ENCODE measurements around the gene COL16A1. TPM values are rescaled to one million over a fixed set of nuclear protein-coding genes. Genes with fewer than 3 reads are reported as not detected.

Gene COL16A1
- total RNA-seq, 1 donor, result 0.10 TPM

DNA sequence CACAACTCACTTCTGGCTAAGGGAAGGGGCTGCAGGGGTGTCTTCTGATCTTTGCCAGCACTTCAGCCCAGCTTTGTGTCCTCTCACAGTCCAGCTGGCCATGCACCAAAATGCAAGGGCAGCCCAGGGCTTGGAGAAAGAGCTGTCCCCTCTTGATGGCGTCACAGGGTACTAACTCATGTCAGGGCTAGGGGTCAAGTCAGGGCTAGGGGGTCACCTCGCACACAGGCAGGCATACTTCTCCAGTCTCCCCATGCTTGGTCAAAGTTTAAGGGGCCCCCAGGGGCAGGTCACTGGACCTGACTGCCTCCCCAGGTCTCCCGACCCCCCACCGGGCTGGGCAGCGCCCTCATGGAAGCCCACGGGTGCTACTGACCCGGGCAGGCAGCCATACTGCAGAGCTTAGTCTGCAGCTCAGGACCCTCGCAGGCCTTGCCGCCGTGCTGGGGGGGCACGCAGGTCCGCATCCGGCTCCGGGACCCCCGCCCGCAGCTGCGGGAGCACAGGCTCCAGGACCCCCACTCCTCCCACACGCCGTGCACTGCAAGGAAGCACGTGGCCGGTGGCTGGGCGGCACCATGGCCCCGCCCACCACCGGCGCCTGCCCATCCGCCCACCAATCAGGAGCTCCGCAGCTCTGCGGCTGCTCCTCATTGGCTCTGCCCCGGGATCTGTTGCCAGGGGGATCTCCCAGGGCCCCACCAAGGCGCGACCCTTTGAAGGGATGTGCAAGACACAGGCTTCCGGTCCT is 38.8 kb upstream of the COL16A1 start:
- peaks cover 16% of the 10 kb centered on the region for H3K4me1 ChIP-seq (ENCODE audit: insufficient read depth, low read length)
- H3K9me3 ChIP-seq (ENCODE audit: low read depth, low read length), result no peaks in the 10 kb centered on the region
- H3K4me3 ChIP-seq (ENCODE audit: low read length), result no peak overlapping the region
- no peaks in the 10 kb centered on the region for H3K27me3 ChIP-seq (ENCODE audit: insufficient read depth, low read length)

DNA sequence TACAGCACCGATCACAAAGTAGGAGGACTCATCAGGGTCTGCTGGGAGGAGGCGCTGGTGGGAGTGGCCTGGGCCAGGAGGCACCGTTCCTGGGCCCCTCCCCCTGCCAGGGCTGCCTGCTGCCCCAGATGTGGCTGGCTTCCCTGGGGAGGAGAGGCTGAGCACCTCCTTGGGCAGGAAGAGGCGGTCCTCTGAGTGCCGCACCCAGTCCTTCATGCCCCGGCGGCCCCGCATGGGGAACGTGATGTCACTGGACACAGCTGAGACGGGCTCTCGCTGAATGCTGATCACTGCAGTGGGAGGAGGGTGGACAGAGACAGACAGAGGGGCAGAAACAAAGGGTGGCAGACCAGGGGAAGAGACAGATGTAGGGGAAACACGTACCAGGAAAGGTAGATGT is 35.5 kb upstream of the COL16A1 start:
- no peak overlapping the region for H3K4me3 ChIP-seq (ENCODE audit: low read length)
- peaks cover 4% of the 10 kb centered on the region for H3K4me1 ChIP-seq (ENCODE audit: insufficient read depth, low read length)

DNA sequence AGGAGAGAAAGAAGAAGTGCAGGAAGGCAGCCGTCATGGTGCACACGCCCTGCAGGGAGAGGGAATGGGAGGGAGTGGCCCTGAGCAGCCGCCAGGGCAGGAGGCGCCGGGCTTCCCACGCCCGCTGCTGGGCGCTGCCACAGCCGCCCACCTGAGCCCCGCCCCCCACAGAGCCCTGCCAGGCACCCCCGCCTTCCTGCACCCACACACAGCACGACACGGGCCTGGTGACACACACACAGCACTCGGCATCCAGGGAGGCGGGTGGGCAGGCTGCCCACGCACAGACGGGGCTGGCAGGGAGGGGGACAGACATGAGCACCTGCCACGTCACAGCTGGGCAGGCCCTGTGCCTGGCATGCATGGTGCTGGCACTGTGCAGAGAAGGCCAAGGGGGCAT is 32.9 kb upstream of the COL16A1 start:
- Histone ChIP-seq H3K4me1 (ENCODE audit: insufficient read depth, low read length) (peaks cover 4% of the 10 kb centered on the region), H3K27me3 (ENCODE audit: insufficient read depth, low read length) (no peaks in the 10 kb centered on the region), H3K4me3 (ENCODE audit: low read length) (no peak overlapping the region), H3K9me3 (ENCODE audit: low read depth, low read length) (no peaks in the 10 kb centered on the region)

More for the DNA sequence above, 35.5 kb upstream of the COL16A1 start:
- no peaks in the 10 kb centered on the region for H3K9me3 ChIP-seq (ENCODE audit: low read depth, low read length)
- no peaks in the 10 kb centered on the region for H3K27me3 ChIP-seq (ENCODE audit: insufficient read depth, low read length)

DNA sequence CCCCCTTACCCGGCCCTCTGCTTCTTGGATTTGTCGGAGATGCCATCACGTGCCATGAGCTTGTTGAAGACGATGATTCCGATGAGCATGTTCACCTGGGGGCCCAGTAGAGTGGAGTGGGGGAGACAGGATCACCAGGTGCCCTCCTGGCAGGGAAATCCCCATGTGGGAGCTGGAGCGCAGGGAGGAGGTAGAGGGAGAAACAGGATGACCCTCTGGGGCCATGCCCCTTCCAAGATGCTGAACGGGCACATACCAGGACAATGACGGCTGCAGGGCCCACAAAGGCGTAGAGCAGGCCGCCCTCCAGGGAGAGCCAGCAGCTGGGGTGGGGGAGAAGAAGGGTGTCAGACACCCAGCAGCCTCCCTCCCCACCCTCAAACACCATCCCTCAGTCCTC is 31.8 kb upstream of the COL16A1 start:
- no peak overlapping the region for H3K4me3 ChIP-seq (ENCODE audit: low read length)
- peaks cover 4% of the 10 kb centered on the region for H3K4me1 ChIP-seq (ENCODE audit: insufficient read depth, low read length)
- H3K27me3 ChIP-seq (ENCODE audit: insufficient read depth, low read length), result no peaks in the 10 kb centered on the region
- H3K9me3 ChIP-seq (ENCODE audit: low read depth, low read length), result no peaks in the 10 kb centered on the region

DNA sequence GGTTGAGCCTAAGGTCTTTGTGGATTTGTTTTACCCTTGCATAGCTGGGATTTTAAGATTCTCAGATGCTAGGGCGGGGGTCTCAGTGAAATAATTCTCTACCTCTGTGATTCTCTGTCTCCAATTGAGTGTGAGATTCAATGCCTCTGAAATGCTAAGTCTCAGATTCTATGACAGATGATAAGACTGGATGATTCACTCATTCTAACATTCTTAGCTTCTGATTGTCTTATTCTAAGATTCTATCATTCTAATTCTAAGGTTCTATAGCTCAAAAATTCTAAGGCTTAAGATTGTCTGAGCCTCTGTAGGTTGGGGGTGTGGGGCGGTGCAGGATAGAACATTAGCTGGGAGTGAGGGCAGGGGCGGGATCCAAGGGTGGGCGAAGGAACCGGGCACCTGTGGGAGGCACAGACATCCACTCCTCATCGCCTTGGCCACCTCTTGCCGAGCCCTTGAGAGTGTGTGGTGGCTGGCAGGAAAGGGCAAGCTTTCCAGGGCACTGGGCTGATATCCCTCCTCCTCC is 30.8 kb upstream of the COL16A1 start:
- peaks cover 4% of the 10 kb centered on the region for H3K4me1 ChIP-seq (ENCODE audit: insufficient read depth, low read length)
- H3K4me3 ChIP-seq (ENCODE audit: low read length), result no peak overlapping the region
- H3K27me3 ChIP-seq (ENCODE audit: insufficient read depth, low read length), result no peaks in the 10 kb centered on the region
- H3K9me3 ChIP-seq (ENCODE audit: low read depth, low read length), result no peaks in the 10 kb centered on the region

DNA sequence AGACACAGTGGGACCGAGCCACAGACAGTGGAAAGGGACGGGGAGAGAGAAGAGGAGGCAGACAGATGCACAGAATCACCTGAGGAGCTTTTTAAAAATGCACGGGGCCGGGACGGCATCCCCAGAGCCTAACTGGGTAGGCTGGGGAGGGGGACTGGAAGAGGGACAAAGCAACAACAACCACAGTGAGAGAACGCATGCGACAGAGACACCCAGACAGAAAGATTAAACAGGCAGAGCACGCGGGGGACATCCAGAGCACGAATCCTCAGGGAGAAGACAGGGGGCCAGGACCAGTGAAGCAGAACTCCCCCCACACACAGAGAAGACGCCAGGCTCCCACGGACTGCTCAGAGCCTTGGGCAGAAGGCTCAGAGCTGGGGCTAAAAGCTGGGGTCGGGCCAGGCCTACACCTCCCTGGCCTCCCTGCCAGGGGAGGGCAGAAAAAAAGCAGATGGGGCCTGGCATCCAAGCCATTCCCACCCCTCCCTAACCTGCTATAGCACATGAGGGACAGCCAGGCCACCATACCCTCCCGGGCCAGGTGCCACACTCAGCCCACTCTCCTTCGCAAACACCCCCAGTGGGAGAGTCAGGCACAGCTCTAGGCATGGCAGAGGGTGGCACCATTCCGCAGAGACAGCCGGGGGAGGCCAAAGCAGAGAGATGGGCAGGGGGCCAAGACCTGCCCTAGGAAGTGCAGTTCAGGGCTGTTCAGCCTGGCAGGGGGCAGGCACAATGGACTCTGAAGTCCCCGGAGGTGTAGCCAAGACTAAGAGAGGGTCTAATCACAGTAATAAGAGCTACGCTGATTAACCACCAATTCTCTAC is 29.8 kb upstream of the COL16A1 start:
- no peaks in the 10 kb centered on the region for H3K4me1 ChIP-seq (ENCODE audit: insufficient read depth, low read length)
- no peaks in the 10 kb centered on the region for H3K27me3 ChIP-seq (ENCODE audit: insufficient read depth, low read length)
- H3K4me3 ChIP-seq (ENCODE audit: low read length), result no peak overlapping the region
- H3K9me3 ChIP-seq (ENCODE audit: low read depth, low read length), result no peaks in the 10 kb centered on the region

DNA sequence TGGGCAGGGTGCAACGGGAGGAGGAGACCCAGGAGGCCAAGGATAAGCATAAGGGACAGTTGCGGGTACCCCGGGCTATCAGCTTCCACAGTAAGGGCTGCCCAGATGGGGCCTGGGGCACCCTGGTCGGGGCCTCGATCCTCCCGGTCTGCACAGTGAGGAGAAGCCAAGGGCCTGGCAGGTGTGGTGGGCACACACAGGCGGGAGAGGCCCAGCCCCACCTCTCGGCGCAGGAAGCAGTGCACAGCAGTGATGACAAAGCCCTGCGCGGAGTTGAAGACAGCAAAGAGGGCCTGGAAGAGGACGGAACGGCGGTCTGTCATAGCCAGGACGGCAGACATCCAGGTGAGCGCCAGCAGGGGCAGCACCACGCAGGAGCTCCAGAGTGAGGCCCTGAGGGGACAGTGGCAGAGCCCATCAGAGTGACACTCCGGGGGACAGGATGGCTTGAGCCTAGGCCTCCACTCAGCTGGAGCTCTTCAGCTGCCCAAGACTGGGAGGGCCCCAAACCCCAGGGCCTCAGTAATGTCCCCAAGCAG is 29.0 kb upstream of the COL16A1 start:
- no peaks in the 10 kb centered on the region for H3K27me3 ChIP-seq (ENCODE audit: insufficient read depth, low read length)
- H3K4me1 ChIP-seq (ENCODE audit: insufficient read depth, low read length), result no peaks in the 10 kb centered on the region
- no peak overlapping the region for H3K4me3 ChIP-seq (ENCODE audit: low read length)
- H3K9me3 ChIP-seq (ENCODE audit: low read depth, low read length), result no peaks in the 10 kb centered on the region

DNA sequence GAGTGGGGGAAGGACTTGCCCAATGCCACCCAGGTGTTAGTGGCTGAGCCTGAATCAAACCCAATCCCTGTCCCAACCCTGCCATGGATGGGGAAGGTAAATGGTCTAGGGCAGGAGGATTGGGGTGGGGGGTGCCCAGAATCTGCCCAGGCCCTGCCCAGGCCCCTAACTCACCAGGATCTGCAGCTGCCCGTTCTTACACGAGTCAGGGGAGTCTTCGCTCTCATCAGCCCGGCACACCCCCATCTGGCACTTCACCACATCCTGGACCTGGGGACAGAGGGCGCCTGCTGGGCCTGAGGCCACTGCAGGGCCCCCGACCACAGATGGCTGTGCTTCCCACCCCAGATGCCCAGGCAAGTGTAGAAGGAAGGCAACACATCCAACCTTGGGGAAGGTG is 28.5 kb upstream of the COL16A1 start:
- H3K4me1 ChIP-seq (ENCODE audit: insufficient read depth, low read length), result no peaks in the 10 kb centered on the region
- H3K4me3 ChIP-seq (ENCODE audit: low read length), result no peak overlapping the region
- H3K27me3 ChIP-seq (ENCODE audit: insufficient read depth, low read length), result no peaks in the 10 kb centered on the region
- H3K9me3 ChIP-seq (ENCODE audit: low read depth, low read length), result no peaks in the 10 kb centered on the region

DNA sequence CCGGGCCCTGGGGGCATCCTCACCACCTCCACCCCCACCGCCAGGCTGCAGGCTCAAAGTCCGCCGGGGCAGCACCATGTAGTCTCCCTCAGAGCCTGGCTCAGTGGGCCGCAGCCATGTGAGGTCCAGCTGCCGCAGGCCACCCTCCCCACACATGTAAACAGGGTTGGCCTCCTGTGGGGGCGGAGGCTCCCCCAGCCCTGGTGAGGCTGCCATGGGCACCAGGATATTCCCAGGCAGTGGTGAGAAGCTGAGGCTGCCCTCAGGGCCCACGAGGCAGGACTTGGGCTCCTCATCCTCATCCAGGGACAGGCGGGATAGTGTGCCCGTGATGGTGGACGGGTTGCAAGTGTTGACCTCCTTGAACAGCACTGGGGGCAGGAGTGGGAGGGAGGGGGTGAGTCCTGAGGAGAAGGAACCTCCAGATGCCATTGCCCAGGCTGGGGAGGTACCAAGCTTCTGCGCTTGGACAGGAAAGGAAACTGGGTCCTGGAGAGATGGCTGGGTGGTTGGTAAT is 27.3 kb upstream of the COL16A1 start:
- Histone ChIP-seq H3K4me1 (ENCODE audit: insufficient read depth, low read length) (no peaks in the 10 kb centered on the region), H3K9me3 (ENCODE audit: low read depth, low read length) (no peaks in the 10 kb centered on the region), H3K27me3 (ENCODE audit: insufficient read depth, low read length) (no peaks in the 10 kb centered on the region), H3K4me3 (ENCODE audit: low read length) (no peak overlapping the region)

DNA sequence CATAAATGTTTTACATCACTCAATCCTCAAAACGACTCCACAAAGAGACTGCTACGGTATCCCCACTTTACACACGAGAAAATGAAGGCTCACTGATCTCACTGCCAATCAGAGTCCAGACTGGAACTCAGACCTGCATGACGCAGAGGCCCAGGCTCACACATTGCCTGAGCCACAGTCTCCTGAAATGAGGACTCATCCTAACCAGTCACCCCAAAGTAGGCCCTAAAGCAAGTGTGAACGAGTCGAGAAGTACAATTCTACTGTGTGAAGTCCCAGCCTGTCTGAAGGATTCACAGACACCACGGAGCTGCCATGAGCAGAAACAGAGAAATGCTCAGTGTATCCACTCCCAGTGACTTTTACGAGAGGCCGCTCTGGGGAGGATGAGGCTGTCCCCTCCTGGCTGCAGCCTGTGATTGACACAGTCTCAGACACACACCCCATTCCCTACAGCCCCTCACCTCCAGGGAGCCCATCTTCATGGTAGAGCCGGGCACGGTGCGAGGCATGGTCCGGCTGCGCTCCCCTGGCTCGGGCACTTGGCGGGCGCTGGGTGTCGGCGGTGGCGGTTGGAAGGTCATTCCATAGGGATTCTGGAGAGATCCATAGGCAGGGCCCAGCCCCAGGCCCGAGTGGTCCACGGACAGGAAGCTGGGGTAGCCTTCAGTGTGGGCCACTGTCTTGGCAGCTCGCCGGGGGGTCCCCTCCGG is 26.7 kb upstream of the COL16A1 start:
- H3K9me3 ChIP-seq (ENCODE audit: low read depth, low read length), result no peaks in the 10 kb centered on the region
- no peak overlapping the region for H3K4me3 ChIP-seq (ENCODE audit: low read length)
- no peaks in the 10 kb centered on the region for H3K4me1 ChIP-seq (ENCODE audit: insufficient read depth, low read length)
- H3K27me3 ChIP-seq (ENCODE audit: insufficient read depth, low read length), result no peaks in the 10 kb centered on the region

DNA sequence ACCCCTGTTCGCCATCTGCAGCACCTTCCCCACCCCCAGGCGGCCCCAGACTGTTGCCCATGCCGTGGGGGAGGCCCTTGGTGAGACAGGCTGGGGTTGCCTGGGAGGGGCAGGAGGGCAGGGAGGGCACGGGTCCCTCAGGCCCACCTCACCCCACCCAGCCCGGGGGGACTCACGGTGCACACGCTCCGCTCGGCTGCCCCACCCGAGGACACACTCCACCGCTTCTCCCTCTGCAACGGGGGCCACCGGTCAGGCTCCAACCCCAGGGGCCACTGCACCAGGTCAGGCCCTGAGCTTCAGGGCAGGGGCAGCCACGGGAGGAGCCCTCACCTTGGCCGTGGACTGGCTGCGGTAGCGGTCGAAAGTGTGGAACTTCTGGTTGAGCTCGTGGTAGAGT is 24.0 kb upstream of the COL16A1 start:
- no peaks in the 10 kb centered on the region for H3K27me3 ChIP-seq (ENCODE audit: insufficient read depth, low read length)
- no peaks in the 10 kb centered on the region for H3K9me3 ChIP-seq (ENCODE audit: low read depth, low read length)
- H3K4me3 ChIP-seq (ENCODE audit: low read length), result no peak overlapping the region
- H3K4me1 ChIP-seq (ENCODE audit: insufficient read depth, low read length), result no peaks in the 10 kb centered on the region

DNA sequence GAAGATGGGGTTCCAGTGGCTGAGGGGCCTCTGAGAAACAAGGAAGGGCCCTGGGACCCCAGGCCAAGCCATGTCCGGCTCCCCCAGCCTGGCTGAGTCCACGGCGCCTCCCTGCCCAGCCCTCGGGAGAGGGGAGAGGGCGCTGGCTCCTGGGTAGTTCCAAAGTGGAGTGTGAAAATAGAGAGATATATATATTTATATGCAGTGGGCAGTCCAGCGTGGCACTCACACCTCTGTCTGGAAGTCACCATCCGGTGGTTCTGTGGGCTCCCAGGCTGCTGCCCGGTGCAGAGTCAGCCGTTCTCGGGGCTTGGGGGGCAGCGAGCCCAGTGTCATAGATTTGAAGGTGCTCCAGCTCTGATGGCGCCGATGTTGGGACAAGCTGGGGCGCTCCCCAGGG is 23.4 kb upstream of the COL16A1 start:
- H3K27me3 ChIP-seq (ENCODE audit: insufficient read depth, low read length), result no peaks in the 10 kb centered on the region
- H3K4me1 ChIP-seq (ENCODE audit: insufficient read depth, low read length), result no peaks in the 10 kb centered on the region
- no peak overlapping the region for H3K4me3 ChIP-seq (ENCODE audit: low read length)
- no peaks in the 10 kb centered on the region for H3K9me3 ChIP-seq (ENCODE audit: low read depth, low read length)

DNA sequence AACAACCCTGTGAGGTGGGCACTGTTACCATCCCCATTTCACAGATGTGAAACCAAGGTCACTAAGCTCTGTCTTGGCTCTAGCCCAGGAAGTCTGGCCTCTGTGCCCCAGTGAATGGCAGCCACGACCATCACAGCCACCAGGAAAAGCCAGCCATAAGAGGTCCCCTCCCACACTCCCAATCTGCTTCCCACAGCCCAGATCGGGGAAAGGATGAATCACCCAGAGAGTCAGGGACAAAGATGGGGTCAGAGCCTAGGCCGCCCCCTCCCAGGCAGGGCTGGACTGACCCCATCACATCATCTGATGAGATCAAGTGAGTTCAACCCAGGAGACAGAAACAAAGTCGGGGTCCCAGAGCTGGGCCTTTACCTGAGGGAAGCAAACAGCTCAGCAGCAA is 22.9 kb upstream of the COL16A1 start:
- no peaks in the 10 kb centered on the region for H3K27me3 ChIP-seq (ENCODE audit: insufficient read depth, low read length)
- H3K9me3 ChIP-seq (ENCODE audit: low read depth, low read length), result no peaks in the 10 kb centered on the region
- H3K4me3 ChIP-seq (ENCODE audit: low read length), result no peak overlapping the region
- no peaks in the 10 kb centered on the region for H3K4me1 ChIP-seq (ENCODE audit: insufficient read depth, low read length)

DNA sequence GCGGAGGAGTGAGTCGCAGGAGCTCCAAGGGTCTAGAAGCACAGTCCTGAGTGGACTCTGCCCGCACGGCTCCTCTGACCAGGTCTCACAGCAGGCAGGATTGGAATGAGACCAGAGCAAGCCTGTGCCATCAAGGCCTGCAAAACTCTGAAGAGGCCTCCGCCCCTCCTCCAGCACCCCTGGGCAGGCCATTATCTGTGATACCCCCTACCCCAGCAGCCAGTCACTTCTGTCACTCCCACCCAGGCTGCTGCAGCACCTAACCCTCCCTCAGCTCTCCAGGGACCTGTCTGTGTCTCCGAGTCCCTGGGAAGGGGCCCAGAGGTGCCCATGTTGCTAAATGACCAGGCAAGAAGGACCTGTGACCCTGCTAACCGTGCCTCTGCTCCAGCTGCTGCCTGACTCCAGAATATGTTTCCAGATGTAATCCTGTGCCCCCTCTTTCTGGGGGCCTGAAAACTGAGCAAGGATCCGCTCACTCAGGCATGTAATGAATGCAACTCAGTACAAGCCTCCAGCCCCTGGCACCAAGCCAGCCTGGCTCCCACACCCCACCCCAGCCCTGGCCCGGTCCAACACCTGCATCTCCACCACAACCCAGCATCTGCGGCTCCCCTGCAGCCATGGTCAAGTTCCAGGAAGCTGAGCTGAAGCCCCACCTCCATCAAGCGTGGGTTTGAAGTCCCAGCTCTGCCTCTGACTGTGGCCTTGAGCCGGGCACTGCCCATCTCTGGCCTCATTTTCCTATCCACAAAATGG is 22.1 kb upstream of the COL16A1 start:
- Histone ChIP-seq H3K4me3 (ENCODE audit: low read length) (no peak overlapping the region), H3K27me3 (ENCODE audit: insufficient read depth, low read length) (no peaks in the 10 kb centered on the region), H3K4me1 (ENCODE audit: insufficient read depth, low read length) (no peaks in the 10 kb centered on the region), H3K9me3 (ENCODE audit: low read depth, low read length) (no peaks in the 10 kb centered on the region)

All from mononuclear cell (primary cell).